Tibial nerve (tissue), 4 donors: Measurements from ENCODE around the gene POLA1. TPM values are rescaled to one million over a fixed set of nuclear protein-coding genes. Genes with fewer than 3 reads are reported as not detected.

ENCODE experiments used
- DNase-seq, 2 donors: peaks; one replicate each; pipeline ENCODE4 v3.0.0-alpha.2; 2019; ENCODE audit warnings: low spot score in 2 of 2
- H3K27ac ChIP-seq, 4 donors: fragments of 200-600 bp; sonication (generic) in 3 of 4; one replicate each; pipeline ENCODE4 v1.5.1; 2017 to 2019; ENCODE audit warnings: mild to moderate bottlenecking in 1 of 4
- H3K27me3 ChIP-seq, 2 donors: fragments of 200-600 bp; sonication (generic) in 1 of 2; one replicate each; pipeline versions ENCODE4 v1.5.1 to v1.6.0; 2017 to 2019
- H3K36me3 ChIP-seq, 3 donors: fragments of 200-600 bp; sonication (generic); one replicate each; pipeline ENCODE4 v1.5.1; 2018 to 2019
- H3K4me1 ChIP-seq, 4 donors: fragments of 200-600 bp; sonication (generic) in 3 of 4; one replicate each; pipeline ENCODE4 v1.5.1; 2017 to 2019
- H3K4me3 ChIP-seq, 4 donors: fragments of 200-600 bp; sonication (generic) in 3 of 4; one replicate each; pipeline ENCODE4 v1.5.1; 2017 to 2019; ENCODE audit warnings: mild to moderate bottlenecking in 1 of 4, moderate library complexity in 1 of 4
- H3K9me3 ChIP-seq, 4 donors: fragments of 200-600 bp; sonication (generic) in 3 of 4; one replicate each; pipeline ENCODE4 v1.5.1; 2017 to 2019
- EP300 ChIP-seq, 2 donors: sonication (generic); formaldehyde crosslinking; IDR thresholded peaks; one replicate each; pipeline ENCODE4 v1.6.1; 2017; ENCODE audit warnings: antibody characterized with exemption in 2 of 2, mild to moderate bottlenecking in 1 of 2
- POLR2A ChIP-seq, 2 donors: fragments of 450-650 bp; IDR thresholded peaks; one replicate each; pipeline ENCODE4 v1.6.1; 2017; ENCODE audit warnings: antibody characterized with exemption in 2 of 2, mild to moderate bottlenecking in 2 of 2, moderate library complexity in 2 of 2
- WGBS, 2 donors: methylation state at CpG; one replicate each; pipeline ENCODE4 v1.1.5; 2018; 5-methylcytosine and 5-hydroxymethylcytosine counted together
- total RNA-seq, 4 donors: library from RNA; depleted of rRNA; stranded (reverse); fragments of >200 nt; gene quantifications; one replicate each; pipeline ENCODE4 v1.1.0, GENCODE V29; 2016
- TF ChIP-seq, protein P1 (sequence below), 5 experiments: fragments of 200-600 bp in 3 of 5; fragments of 450-650 bp in 2 of 5; sonication (generic) in 3 of 5; IDR thresholded peaks; one replicate each; pipeline ENCODE4 v1.5.1; 2016 to 2019; ENCODE audit warnings: antibody characterized with exemption in 5 of 5, mild to moderate bottlenecking in 3 of 5, moderate library complexity in 2 of 5

The POLA1 gene
- total RNA-seq, 4 donors from 2014 or later: 8.6 to 27.8 (median 13.7) TPM

DNA sequence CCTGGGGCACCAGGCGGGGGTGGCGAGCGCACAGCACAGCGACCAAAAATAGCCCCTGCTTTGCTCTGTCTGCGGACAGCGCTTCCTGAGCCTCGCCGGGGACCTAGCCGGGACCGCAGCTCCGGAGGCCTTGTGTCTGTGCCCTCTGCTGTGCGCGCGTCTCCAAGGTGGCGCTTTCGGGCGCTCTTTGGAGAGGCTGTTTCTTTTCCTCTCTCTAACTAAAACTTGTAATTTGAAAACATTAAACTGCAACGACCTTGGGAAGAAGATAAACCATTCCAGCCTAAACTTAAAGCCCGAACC lies 318.7 kb downstream of the POLA1 start:
- Histone ChIP-seq H3K9me3 (no peaks in the 10 kb centered on the region), H3K4me1 (peaks cover 0 to 30% (median 0%) of the 10 kb centered on the region in 4 donors), H3K27ac (no peak overlapping the region), H3K4me3 (peak overlapping the region in 1 of 4 donors; percentile 33), H3K36me3 (no peaks in the 10 kb centered on the region), H3K27me3 (peaks cover 0 to 96% of the 10 kb centered on the region in 2 donors)
- TF ChIP-seq POLR2A (IDR thresholded peaks at IDR 0.05): no peak
- TF ChIP-seq EP300 (IDR thresholded peaks at IDR 0.05): no peak
- TF ChIP-seq, protein P1, sequence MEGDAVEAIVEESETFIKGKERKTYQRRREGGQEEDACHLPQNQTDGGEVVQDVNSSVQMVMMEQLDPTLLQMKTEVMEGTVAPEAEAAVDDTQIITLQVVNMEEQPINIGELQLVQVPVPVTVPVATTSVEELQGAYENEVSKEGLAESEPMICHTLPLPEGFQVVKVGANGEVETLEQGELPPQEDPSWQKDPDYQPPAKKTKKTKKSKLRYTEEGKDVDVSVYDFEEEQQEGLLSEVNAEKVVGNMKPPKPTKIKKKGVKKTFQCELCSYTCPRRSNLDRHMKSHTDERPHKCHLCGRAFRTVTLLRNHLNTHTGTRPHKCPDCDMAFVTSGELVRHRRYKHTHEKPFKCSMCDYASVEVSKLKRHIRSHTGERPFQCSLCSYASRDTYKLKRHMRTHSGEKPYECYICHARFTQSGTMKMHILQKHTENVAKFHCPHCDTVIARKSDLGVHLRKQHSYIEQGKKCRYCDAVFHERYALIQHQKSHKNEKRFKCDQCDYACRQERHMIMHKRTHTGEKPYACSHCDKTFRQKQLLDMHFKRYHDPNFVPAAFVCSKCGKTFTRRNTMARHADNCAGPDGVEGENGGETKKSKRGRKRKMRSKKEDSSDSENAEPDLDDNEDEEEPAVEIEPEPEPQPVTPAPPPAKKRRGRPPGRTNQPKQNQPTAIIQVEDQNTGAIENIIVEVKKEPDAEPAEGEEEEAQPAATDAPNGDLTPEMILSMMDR (IDR thresholded peaks at IDR 0.05): no peak
- WGBS, 2 donors: 5 to 30% methylated on average over 8 to 19 of the region's 19 CpGs
- no peak for DNase-seq

DNA sequence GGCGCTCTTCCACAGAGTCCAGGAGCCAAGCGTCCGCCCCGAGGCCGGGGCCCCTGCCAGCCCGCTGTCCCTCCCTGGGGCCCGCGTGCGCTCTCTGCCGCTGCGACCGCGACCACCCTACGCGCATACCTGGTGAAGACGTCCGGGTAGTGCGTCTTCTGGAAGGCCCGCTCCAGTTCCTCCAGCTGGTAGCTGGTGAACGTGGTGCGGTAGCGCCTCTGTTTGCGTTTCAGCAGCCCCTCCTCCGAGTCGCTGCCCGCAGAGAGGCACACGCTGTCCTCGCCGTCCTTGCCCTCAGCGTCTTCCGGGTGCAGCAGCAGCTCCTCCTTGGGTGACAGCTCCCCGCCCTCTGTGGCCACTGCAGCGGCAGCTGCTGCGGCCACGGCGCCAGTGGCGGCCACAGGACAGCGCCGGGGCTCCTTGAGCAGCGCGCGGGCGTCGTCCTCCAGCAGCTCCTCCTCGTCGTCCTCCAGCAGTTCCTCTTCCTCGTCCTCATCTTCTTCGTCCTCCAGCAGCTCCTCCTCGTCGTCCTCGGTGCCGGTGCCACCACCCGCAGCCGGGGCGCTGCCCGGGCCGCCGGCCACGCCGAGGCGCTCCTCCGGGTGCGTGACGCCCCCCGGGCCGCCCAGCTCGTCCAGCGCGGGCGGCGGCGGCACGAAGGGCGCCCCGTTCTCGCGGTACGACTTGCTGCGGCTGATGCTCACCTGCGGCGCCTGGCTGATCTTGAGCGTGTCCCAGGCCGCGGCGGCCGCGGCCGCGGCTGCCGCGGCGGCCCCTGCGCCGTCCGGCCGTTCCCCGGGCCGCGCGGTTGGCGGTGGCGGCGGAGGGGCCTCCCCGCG lies 319.3 kb downstream of the POLA1 start:
- Histone ChIP-seq H3K27me3 (peaks cover 0 to 96% of the 10 kb centered on the region in 2 donors), H3K9me3 (no peaks in the 10 kb centered on the region), H3K4me1 (peaks cover 0 to 31% (median 0%) of the 10 kb centered on the region in 4 donors), H3K4me3 (peak overlapping the region in 2 of 4 donors; percentile 21 to 33), H3K36me3 (no peaks in the 10 kb centered on the region), H3K27ac (no peak overlapping the region)
- DNase-seq: no peak
- TF ChIP-seq POLR2A (IDR thresholded peaks at IDR 0.05) (no peak), EP300 (IDR thresholded peaks at IDR 0.05) (no peak)
- TF ChIP-seq, protein P1 (IDR thresholded peaks at IDR 0.05): no peak
- 2 to 46% methylated on average over 6 to 64 of the region's 105 CpGs for WGBS, 2 donors

GRCh38 chrX:25013632-25014365 lies 320.1 kb downstream of the POLA1 start:
- DNase-seq: no peak
- TF ChIP-seq, protein P1 (IDR thresholded peaks at IDR 0.05): no peak
- TF ChIP-seq POLR2A (IDR thresholded peaks at IDR 0.05) (no peak), EP300 (IDR thresholded peaks at IDR 0.05) (no peak)
- Histone ChIP-seq H3K4me1 (peaks cover 0 to 31% (median 0%) of the 10 kb centered on the region in 4 donors), H3K4me3 (peak overlapping the region in 1 of 4 donors; percentile 15), H3K27me3 (peaks cover 0 to 96% of the 10 kb centered on the region in 2 donors), H3K36me3 (no peaks in the 10 kb centered on the region), H3K27ac (no peak overlapping the region), H3K9me3 (no peaks in the 10 kb centered on the region)
- WGBS, 2 donors: 18 to 45% methylated on average over 13 to 20 of the region's 44 CpGs

- H3K4me3 ChIP-seq: no peak overlapping the region
- no peaks in the 10 kb centered on the region for H3K9me3 ChIP-seq
- H3K36me3 ChIP-seq: no peaks in the 10 kb centered on the region
- peaks cover 0 to 31% (median 0%) of the 10 kb centered on the region in 4 donors for H3K4me1 ChIP-seq
- no peak for TF ChIP-seq POLR2A (IDR thresholded peaks at IDR 0.05)
- WGBS, 2 donors: 50 to 55% methylated on average over 19 of the region's 19 CpGs
- peaks cover 2 to 96% of the 10 kb centered on the region in 2 donors for H3K27me3 ChIP-seq
- H3K27ac ChIP-seq: no peak overlapping the region
- no peak for DNase-seq
These were observed 320.7 kb downstream of the POLA1 start for GRCh38 chrX:25014366-25014838.

DNA sequence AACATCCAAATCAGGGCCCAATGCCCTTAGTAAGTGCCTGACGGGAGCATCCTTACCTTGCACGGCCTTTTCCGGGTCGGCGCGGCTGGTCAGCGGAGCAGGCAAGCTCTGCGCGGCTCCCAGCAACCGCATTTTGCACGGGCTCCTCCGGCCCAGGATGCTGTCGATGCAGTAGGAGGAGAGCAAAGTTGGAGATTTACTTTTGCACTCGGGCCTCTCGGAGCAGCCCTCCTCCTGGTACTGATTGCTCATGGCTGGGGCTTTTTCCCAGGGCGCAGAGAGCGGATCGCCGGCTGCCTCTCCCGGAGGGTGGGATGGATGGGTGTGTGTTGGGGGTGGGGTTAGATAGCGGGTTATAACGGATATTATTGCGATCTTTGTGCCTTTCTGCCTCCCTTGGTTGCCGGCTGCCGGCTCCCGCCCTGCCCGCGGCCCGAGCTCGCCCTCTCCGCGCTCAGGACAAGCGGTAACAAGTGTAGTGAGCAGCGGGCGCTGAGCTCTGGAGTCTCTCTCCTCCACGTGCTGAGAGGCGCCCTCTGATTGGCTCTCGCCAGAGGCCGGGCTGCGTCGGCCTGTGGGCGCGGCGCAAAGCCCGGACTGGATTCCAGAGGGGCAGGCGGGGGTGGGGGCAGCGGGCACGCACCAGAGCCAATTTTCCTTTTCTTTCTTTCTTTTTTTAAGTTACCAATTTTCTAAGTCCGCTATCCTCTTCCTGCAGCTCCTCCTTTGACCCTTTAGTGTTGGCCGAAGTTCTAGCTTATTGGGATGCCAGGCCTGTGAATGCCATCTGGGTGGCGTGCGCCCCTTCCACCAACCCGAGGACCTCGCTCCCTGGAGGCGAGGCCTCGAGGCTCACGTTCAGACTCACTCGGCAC lies 322.0 kb downstream of the POLA1 start, which contains the start of gene ARX:
ARX (minus strand) TSS at position 480 of the 875 bp plus-strand sequence; CDS start at position 252, 228 bp downstream.
- Histone ChIP-seq H3K4me3 (peak within 1 kb of the TSS in 1 of 4 donors; percentile 18), H3K27ac (no peak within 1 kb of the TSS), H3K4me1 (peaks cover 0 to 39% (median 0%) of the 10 kb centered on the region in 4 donors), H3K9me3 (no peaks in the 10 kb centered on the region), H3K27me3 (peaks cover 2 to 96% of the 10 kb centered on the region in 2 donors), H3K36me3 (no peaks in the 10 kb centered on the region)
- 13 to 41% methylated on average over 19 to 44 of the region's 58 CpGs for WGBS, 2 donors
- TF ChIP-seq, protein P1 (IDR thresholded peaks at IDR 0.05): no peak
- TF ChIP-seq EP300 (IDR thresholded peaks at IDR 0.05) (no peak), POLR2A (IDR thresholded peaks at IDR 0.05) (no peak)
- DNase-seq: no peak
